ENCODE data around the gene PTH2. TPM values are rescaled to one million over a fixed set of nuclear protein-coding genes. Genes with fewer than 3 reads are reported as not detected.

The PTH2 gene
- total and polyA plus RNA-seq, 10 of the 15 experiments (the other 5 are each of a cell fraction or from before 2014, with no cell fraction given) = not detected

- TF ChIP-seq ATF7 (IDR thresholded peaks at IDR 0.05; ENCODE audit: low read depth) = peak; percentile 80
- TF ChIP-seq MTA2 (IDR thresholded peaks at IDR 0.05; ENCODE audit: low read depth) = 0 out of 2 replicates have a peak, but pooled peaks have one; percentile 31
- no peak for TF ChIP-seq TARDBP (IDR thresholded peaks at IDR 0.05; ENCODE audit: borderline replicate concordance)
These were observed 30.6 kb upstream of the PTH2 start (continued) for GRCh38 chr19:49453757-49454240.

DNA sequence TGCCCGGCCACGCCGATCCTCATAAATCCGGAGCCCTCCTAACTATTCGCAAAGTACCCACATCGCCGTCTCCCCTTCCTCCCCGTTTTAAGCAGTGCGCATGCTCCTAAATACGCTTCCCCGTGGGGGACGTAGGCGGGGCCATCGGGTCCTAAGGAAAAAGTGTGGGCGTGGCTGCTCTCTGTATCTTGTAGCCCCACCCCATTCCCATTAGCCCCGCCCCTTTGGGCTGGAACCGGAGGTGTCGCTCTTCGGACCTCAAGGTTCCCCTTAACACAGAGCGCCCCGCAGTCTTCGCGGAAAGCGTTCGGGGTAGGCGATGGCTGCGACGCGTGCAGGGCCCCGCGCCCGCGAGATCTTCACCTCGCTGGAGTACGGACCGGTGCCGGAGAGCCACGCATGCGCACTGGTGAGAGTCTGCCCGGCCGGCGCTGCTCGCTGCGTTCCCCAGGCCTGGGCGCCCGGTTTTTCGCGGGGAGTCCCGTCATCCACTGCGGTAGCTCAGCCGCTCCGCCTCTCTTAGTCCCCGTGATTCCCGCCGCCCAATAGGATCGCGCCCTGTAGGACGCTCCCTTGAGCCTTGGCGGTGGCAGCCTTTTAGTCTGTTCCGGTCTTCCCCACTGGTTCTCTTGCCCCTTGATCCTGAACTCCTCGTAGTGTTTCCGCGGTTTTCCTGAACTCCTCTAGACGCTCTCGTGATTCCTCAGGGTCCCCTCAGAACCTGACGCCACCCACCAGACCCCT is 29.9 kb upstream of the PTH2 start, which contains the start of gene ALDH16A1:
Gene ALDH16A1 (plus strand): TSS at position 213 of the 744 bp plus-strand sequence. CDS start 107 bp downstream, at position 320.
- ChIA-PET SMC1A (ENCODE audit: uncharacterized antibody, unreplicated experiment) (interaction anchor here (9.0 kb wide), 1 partner anchor 16 kb away, joined by 53 read pairs; no protein-coding TSS in a partner anchor), CTCF (interaction anchor here (0.6 to 5.1 kb wide), 8 partner anchors 9 to 125 kb away, joined by 3 to 46 read pairs (median 5); partner anchors contain the start of gene FLT3LG), RAD21 (ENCODE audit: unreplicated experiment) (interaction anchor here (0.8 to 9.0 kb wide), 5 partner anchors 18 to 138 kb away, joined by 3 to 90 read pairs (median 3); partner anchors contain the start of gene CD37), POLR2A (interaction anchor here (0.6 to 6.1 kb wide), 22 partner anchors 8 to 739 kb away, joined by 3 to 81 read pairs (median 4); partner anchors contain the start of genes FLT3LG, GYS1, NOSIP and PRRG2)
- H3K27ac ChIP-seq (ENCODE audit: control insufficient read depth, insufficient read depth) = peak within 1 kb of the TSS; percentile 100
- in situ Hi-C loops (cut with MboI) = no loop called here
- H3K4me1 ChIP-seq (ENCODE audit: control insufficient read depth, insufficient read depth, low read length) = peaks cover 19% of the 10 kb centered on the region
- H4K20me1 ChIP-seq (ENCODE audit: control insufficient read depth, insufficient read depth) = no peaks in the 10 kb centered on the region; the same call in 1 of the 2 replicates
- intact Hi-C loops (cut with micrococcal nuclease; ENCODE audit: unreplicated experiment) = loop anchor here (5.0 kb wide), 1 partner anchor 121 kb away; no protein-coding TSS in a partner anchor
- peak within 1 kb of the TSS; percentile 100 for H3K9ac ChIP-seq (ENCODE audit: control insufficient read depth, insufficient read depth, low read length)
- H3K36me3 ChIP-seq (ENCODE audit: control insufficient read depth in 2 of 2, insufficient read depth in 2 of 2, low read length in 1 of 2) = peaks cover 2% of the 10 kb centered on the region in 2 experiments; a peak in 1 of 4 replicates
- no peaks in the 10 kb centered on the region for H3K9me3 ChIP-seq (replicated peaks; ENCODE audit: control insufficient read depth, insufficient read depth, low read length)
- H3K79me2 ChIP-seq (ENCODE audit: control insufficient read depth, insufficient read depth, low read length) = peaks cover 32% of the 10 kb centered on the region
- ATAC-seq (peak; percentile 91), DNase-seq (ENCODE audit: low read depth, low spot score) (peak; percentile 88), FAIRE-seq (peak; percentile 99)
- WGBS (ENCODE audit: insufficient coverage, insufficient replicate concordance, low lambda C conversion rate, missing lambda C conversion rate) = 2% methylated on average over 66 of the region's 66 CpGs
- BruUV-seq (replicated peaks) = no TSS peak
- no peaks in the 10 kb centered on the region for H3K27me3 ChIP-seq (replicated peaks in 1 of 2; ENCODE audit: control insufficient read depth in 2 of 2, insufficient read depth in 2 of 2, low read length in 1 of 2)
- peak within 1 kb of the TSS; percentile 90 for H3K4me3 ChIP-seq
- H2AFZ ChIP-seq (ENCODE audit: control insufficient read depth, low read depth, low read length) = peak within 1 kb of the TSS; percentile 92
- peak within 1 kb of the TSS; percentile 93 for H3K4me2 ChIP-seq (ENCODE audit: control insufficient read depth, insufficient read depth)
- TF ChIP-seq NR2C2 (IDR thresholded peaks at IDR 0.05; ENCODE audit: borderline replicate concordance, control insufficient read depth, insufficient read length, low read depth) (no peak), EP300 (IDR thresholded peaks at IDR 0.05; ENCODE audit: borderline replicate concordance in 1 of 2, control insufficient read depth in 1 of 2, low read depth in 2 of 2, low read length in 2 of 2) (no peak), MYC (IDR thresholded peaks at IDR 0.05; ENCODE audit: insufficient read depth, insufficient read length, insufficient replicate concordance, low read length, severe bottlenecking) (no peak), SPI1 (IDR thresholded peaks at IDR 0.05; ENCODE audit: borderline replicate concordance, insufficient read depth, low read depth, low read length) (no peak), MAX (IDR thresholded peaks at IDR 0.05; ENCODE audit: low read depth, low read length) (0 out of 2 replicates have a peak, but pooled peaks have one; percentile 57), PBX3 (IDR thresholded peaks at IDR 0.05; ENCODE audit: insufficient replicate concordance, low read depth, low read length) (no peak), ZNF207 (IDR thresholded peaks at IDR 0.05; ENCODE audit: borderline replicate concordance) (0 out of 2 replicates have a peak, but pooled peaks have one; percentile 61), SMAD5 (IDR thresholded peaks at IDR 0.05; ENCODE audit: low read depth) (peak; percentile 96), SIX5 (IDR thresholded peaks at IDR 0.05; ENCODE audit: low read depth, low read length, severe bottlenecking) (peak; percentile 9), RAD51 (IDR thresholded peaks at IDR 0.05) (peak; percentile 86), SREBF1 (IDR thresholded peaks at IDR 0.05; ENCODE audit: low read length) (no peak), EGR1 (IDR thresholded peaks at IDR 0.05; ENCODE audit: borderline replicate concordance in 1 of 2, low read depth in 2 of 2, low read length in 2 of 2) (peak in 1 of 2 experiments; percentile 57; a peak in 2 of 3 replicates)
- TF ChIP-seq, protein P1, sequence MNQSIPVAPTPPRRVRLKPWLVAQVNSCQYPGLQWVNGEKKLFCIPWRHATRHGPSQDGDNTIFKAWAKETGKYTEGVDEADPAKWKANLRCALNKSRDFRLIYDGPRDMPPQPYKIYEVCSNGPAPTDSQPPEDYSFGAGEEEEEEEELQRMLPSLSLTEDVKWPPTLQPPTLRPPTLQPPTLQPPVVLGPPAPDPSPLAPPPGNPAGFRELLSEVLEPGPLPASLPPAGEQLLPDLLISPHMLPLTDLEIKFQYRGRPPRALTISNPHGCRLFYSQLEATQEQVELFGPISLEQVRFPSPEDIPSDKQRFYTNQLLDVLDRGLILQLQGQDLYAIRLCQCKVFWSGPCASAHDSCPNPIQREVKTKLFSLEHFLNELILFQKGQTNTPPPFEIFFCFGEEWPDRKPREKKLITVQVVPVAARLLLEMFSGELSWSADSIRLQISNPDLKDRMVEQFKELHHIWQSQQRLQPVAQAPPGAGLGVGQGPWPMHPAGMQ (IDR thresholded peaks at IDR 0.05; ENCODE audit: borderline replicate concordance) = no peak

Measured in GM12878 (cell line).